Ecto neural progenitor cell (in vitro differentiated cells): ENCODE data around the gene SLC38A2.

Source experiments
- DNase-seq: peaks from one replicate; pipeline ENCODE4 v3.0.0-alpha.2; 2018; ENCODE audit warnings: low spot score

Gene SLC38A2

DNA sequence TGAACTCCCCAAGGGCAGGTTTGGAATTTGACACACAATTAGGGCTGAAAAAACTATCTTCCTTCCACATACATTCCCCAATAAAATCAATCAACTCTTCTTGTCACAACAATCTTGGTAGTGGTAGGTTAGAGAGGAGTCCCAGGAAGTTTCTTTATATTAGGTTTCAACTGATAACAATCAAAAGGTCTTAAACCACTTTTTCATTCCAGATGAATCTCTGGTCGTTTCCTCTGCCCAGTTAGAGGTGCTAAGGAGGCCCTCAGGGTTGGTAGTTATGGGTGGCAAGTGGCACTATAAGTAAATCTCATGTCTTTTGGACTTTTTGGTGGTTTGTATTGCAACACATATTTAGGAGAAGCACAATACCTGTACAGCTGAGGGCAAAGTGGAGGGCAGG, 1.7 kb upstream of the SLC38A2 start:
- no peak for DNase-seq

- peak; percentile 86 for DNase-seq
Observed at GRCh38 chr12:46373301-46374296, 1.0 kb upstream of the SLC38A2 start.

GRCh38 chr12:46371718-46372543, 642 bp downstream of the SLC38A2 start:
- DNase-seq: peak; percentile 77

DNA sequence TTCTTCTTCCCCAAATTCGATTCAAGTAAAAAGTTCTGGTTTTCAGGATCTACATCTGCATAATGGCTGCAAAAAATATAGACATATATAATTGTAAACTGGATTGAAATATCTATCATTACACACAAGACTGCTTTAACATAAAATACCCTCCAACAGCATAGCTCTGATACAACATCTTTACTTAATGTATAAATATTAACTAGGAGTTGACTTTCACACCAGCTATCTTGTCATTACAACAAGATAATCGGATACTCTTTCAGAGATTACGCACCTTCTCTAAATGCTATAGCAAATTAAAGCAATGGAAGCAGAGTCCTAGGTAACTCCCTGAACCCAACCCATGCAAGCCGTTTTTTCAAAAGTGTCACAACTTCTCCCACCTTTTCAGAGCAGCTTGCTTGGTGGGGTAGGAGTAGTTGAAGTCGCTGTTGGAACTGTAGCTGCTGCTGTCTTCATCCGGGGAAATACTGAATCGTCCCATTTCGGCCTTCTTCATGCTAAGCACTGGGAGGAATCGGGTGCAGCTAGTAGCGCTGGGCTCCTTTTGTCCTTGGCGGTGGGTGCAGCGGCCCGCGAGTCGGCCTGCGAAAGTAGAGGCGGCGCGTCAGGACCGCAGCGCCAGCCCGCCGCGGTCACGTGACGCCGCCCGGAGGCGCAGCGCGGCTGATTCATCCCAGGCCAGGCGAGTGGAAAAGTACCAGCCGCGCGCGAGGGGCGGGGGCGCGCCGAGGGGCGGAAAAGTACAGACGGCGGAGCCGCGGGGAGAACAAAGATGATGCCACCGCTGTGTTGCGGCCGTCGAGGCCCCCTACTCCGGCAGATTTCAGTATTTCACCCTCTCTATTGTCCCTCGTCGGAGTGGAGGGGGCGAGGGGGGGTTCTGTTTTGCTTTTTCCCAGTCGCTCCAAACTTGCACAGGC, 1.5 kb downstream of the SLC38A2 start:
- peak; percentile 98 for DNase-seq

DNA sequence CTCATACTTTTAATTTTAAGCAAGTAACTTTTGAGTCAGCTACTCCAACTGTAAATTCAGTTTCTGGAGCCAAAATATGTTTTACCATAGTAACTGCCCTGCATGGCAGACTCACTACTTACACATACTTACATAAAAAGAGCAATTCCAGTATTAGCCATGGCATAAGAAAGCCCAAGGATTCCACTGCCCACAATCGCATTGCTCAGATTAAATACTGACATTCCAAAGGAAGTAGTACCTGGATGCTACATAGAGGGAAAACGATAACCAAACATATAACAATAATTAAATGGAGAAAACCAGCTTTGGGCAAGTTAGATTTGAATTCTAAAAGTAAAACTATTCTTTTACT, 2.2 kb downstream of the SLC38A2 start:
- DNase-seq: no peak

- no peak for DNase-seq
Observed at GRCh38 chr12:46369474-46370379, 2.8 kb downstream of the SLC38A2 start.

GRCh38 chr12:46369095-46369473, 3.5 kb downstream of the SLC38A2 start:
- no peak for DNase-seq

DNA sequence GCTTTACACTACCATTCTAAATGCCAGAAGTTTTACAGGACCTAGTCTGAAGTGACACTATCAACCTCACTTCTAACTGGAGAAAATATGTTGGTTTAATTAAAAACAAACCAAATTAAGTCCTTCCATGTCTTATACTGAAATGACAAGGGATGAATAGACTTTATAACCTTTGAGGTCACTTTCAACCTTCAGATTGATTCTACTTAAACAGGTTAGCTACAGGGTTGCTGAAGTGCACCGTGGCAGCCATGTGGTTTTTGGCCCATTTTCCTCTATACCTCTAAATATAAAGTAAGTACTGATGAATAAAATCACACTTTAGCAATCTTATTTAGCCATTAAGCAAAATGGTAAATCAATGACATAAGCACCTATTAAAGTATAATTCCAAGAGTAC, 3.9 kb downstream of the SLC38A2 start:
- no peak for DNase-seq

- DNase-seq: no peak
Observed at GRCh38 chr12:46368138-46368537, 4.4 kb downstream of the SLC38A2 start.

GRCh38 chr12:46367351-46368029, 5.1 kb downstream of the SLC38A2 start:
- no peak for DNase-seq

DNA sequence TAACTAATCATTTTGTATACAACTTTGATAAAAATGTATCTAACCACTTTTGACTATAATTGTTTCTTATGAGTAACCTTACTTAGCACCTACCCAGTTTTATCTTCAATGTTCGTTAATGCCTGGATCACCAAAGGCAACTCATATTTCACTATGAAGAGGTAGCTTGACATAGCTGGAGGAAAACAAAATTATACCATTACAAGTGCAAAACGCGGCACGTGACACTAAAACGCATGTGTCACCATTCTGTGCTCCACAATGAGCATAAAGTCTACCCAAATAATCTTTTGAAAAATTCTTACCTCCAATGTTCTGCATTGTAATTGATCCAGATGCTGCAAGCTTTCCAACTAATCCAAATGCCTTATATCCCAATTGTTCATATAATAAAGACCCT, 5.8 kb downstream of the SLC38A2 start:
- DNase-seq: no peak

DNA sequence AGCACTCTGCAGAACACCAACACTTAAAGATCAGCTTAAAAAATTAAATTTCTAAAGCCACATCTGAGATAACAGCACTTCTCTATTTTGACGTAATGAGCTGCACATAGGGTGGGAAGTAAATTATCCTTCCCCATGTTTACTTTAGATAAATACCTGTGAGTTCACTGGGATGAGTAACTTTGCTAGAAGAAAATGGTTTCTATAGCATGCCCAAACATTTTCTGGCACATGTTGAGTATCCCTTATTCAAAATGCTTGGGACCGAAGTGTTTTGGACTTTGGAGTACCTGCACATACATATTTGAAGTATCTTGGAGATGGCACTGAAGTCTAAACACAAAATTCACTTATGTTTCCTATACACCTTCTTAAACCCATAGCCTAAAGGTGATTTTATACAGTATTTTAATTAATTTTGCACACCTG, 6.6 kb downstream of the SLC38A2 start:
- no peak for DNase-seq

DNA sequence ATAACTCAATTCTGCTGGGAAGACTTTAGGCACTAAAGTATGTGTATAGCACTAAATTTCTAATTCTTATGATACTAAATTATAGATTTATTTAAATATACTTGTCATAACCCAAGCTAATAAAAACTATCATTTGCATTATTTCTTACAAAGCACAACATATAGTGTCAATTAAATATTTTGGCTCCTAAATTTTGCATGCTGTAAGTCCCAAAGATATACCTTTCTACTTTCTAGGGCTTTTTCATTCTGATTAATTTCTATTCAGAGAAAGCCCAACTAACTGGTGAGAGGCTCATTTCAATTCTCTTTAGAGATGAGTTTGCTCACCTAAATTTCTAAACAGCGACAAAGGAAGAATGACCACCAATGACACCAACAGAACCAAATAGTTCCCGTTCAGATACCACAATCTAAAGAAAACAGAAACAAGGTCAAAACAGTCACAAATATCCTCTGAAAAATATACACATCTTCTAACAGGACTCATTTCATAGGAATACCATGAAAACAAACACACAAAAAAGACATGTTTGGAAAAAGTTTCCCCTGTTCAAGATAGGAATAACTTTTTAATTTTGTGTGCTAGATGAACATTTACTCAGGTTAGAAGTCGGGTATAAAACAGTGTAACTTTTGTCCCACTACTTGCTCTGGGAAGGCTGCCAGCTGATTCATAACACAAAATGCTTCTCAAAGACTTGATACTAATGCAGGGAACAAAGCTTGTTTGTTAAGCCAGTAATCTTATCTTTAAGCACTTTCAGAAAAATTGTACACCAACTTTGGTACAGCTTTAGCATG, 7.6 kb downstream of the SLC38A2 start:
- DNase-seq: no peak

DNA sequence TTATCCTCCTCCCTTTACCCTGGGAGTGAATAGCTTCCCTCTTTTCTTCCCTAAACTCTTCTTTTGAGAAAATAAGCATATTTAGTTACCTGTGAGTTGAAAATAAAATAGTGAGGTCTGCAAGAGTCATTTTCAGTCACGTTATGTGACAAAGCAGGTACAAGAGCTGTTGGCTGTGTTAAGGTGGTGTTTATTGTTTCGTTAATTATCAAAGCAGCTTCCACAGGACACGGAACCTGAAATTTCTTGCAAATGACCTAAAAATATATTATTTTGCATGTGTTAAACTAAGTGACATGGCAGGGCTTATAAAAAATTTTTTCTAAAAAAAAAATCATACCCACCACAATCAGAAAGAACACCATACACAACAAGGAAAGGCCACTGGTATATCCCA, 8.3 kb downstream of the SLC38A2 start:
- no peak for DNase-seq

- no peak for DNase-seq
Observed at GRCh38 chr12:46363582-46364299, 8.8 kb downstream of the SLC38A2 start.

DNA sequence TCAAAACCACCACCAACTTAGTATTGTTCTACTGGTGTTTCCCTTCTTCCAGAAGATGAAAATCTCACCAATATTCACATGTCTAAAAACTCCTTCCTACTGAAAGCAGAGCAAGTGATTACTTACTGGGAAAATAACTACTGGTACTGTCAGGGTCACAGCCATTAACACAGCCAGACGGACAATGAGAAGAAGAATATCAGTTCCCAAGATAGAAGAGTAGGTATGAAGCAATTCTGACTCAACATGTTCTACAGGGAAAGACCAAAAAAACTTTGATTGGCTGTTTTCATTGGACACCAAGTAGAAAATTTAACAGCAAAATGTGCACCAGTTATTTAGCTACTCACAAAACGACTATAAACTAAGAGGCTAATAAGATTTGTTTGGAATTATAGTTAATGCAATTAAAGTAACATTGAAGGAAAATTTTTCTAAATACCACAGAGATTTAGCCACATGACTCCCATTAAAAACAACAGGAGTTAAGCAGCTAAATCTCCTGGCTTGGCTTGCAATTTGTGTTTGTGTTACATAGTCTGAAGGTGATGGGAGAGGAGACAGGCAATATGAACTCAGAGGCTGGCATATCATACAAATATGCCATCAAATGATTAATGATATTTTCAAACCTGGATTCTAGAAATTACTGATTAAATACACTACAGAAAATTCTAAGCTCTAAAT, 9.5 kb downstream of the SLC38A2 start:
- DNase-seq: no peak

- no peak for DNase-seq
Observed at GRCh38 chr12:46361667-46362034, 10.9 kb downstream of the SLC38A2 start.
